CD14-positive monocyte (primary cell): ENCODE measurements around the gene PLVAP. TPM values are rescaled to one million over a fixed set of nuclear protein-coding genes. Genes with fewer than 3 reads are reported as not detected.

Source experiments
- DNase-seq, 3 donors: peaks; one replicate each; pipeline ENCODE4 v3.0.0-alpha.2; 2011 to 2022
- H2AFZ ChIP-seq: 2 replicates; pipeline ENCODE4 v1.6.0; 2012; ENCODE audit warnings: mild to moderate bottlenecking, low read depth, low read length, inconsistent platforms; ENCODE audit not compliant: insufficient read depth, poor library complexity, severe bottlenecking
- H3K27ac ChIP-seq, 2 donors: 1 replicate in 1 of 2; 2 replicates in 1 of 2; pipeline ENCODE4 v1.5.1; 2012 to 2013; ENCODE audit warnings: low read length in 2 of 2, control low read depth in 1 of 2, inconsistent platforms in 1 of 2, low read depth in 1 of 2, mild to moderate bottlenecking in 1 of 2
- H3K27me3 ChIP-seq, 2 donors: one replicate each; pipeline versions ENCODE4 v1.6.0 to v1.6.1; 2011 to 2013; ENCODE audit warnings: low read length in 2 of 2; ENCODE audit not compliant: control insufficient read depth in 2 of 2, insufficient read depth in 2 of 2
- H3K36me3 ChIP-seq, 2 donors: replicated peaks in 1 of 2; 1 replicate in 1 of 2; 2 replicates in 1 of 2; pipeline versions ENCODE4 v1.5.1 to v1.6.1; 2012 to 2013; ENCODE audit warnings: low read length in 2 of 2, control low read depth in 1 of 2, inconsistent platforms in 1 of 2, mild to moderate bottlenecking in 1 of 2; ENCODE audit not compliant: insufficient read depth in 2 of 2, control insufficient read depth in 1 of 2
- H3K4me1 ChIP-seq, 2 donors: 1 replicate in 1 of 2; 2 replicates in 1 of 2; pipeline versions ENCODE4 v1.5.1 to v1.6.1; 2012 to 2013; ENCODE audit warnings: low read length in 2 of 2, control low read depth in 1 of 2, inconsistent platforms in 1 of 2, mild to moderate bottlenecking in 1 of 2, moderate library complexity in 1 of 2; ENCODE audit not compliant: insufficient read depth in 2 of 2, control insufficient read depth in 1 of 2
- H3K4me2 ChIP-seq: replicated peaks from 2 replicates; pipeline ENCODE3; 2012; ENCODE audit warnings: low read length, moderate library complexity, mild to moderate bottlenecking; ENCODE audit not compliant: poor library complexity, severe bottlenecking; ENCODE audit errors: extremely low read depth
- H3K4me3 ChIP-seq, 3 experiments: fragments of 200-600 bp in 1 of 3; sonication (generic) in 1 of 3; replicated peaks in 1 of 3; 1 replicate in 2 of 3; 2 replicates in 1 of 3; pipeline ENCODE4 v1.5.1; 2011 to 2013; ENCODE audit warnings: low read length in 3 of 3, mild to moderate bottlenecking in 3 of 3, control low read depth in 2 of 3, low read depth in 2 of 3, inconsistent platforms in 1 of 3, moderate library complexity in 1 of 3
- H3K79me2 ChIP-seq: 2 replicates; pipeline ENCODE4 v1.6.0; 2012; ENCODE audit warnings: mild to moderate bottlenecking, control low read depth, inconsistent platforms, low read length, moderate library complexity; ENCODE audit not compliant: insufficient read depth
- H3K9ac ChIP-seq: 2 replicates; pipeline ENCODE4 v1.6.0; 2017; ENCODE audit warnings: low read length, mild to moderate bottlenecking; ENCODE audit not compliant: insufficient read depth, poor library complexity, severe bottlenecking
- H3K9me3 ChIP-seq, 2 donors: replicated peaks in 1 of 2; 1 replicate in 1 of 2; 2 replicates in 1 of 2; pipeline versions ENCODE4 v1.5.1 to v1.6.1; 2012 to 2013; ENCODE audit warnings: low read length in 2 of 2, control low read depth in 1 of 2; ENCODE audit not compliant: control insufficient read depth in 1 of 2, insufficient read depth in 1 of 2
- H4K20me1 ChIP-seq: 2 replicates; pipeline ENCODE4 v1.6.0; 2012; ENCODE audit warnings: mild to moderate bottlenecking, low read length, control low read depth, moderate library complexity; ENCODE audit not compliant: insufficient read depth
- H3K27ac Mint-ChIP-seq, 7 donors: one replicate each; pipeline ENCODE4 v1.8.0; 2020; ENCODE audit warnings: mild to moderate bottlenecking in 7 of 7, mixed read lengths in 7 of 7, moderate library complexity in 6 of 7, inconsistent platforms in 2 of 7
- H3K27me3 Mint-ChIP-seq, 3 donors: one replicate each; pipeline ENCODE4 v1.8.0; 2021 to 2022; ENCODE audit warnings: low read depth in 3 of 3, mild to moderate bottlenecking in 3 of 3, mixed read lengths in 3 of 3, moderate library complexity in 3 of 3, inconsistent platforms in 1 of 3
- H3K36me3 Mint-ChIP-seq, 2 donors: one replicate each; pipeline ENCODE4 v1.8.0; 2020; ENCODE audit warnings: mixed read lengths in 2 of 2, inconsistent platforms in 1 of 2, mild to moderate bottlenecking in 1 of 2
- H3K4me1 Mint-ChIP-seq: one replicate; pipeline ENCODE4 v1.8.0; 2020; ENCODE audit warnings: mild to moderate bottlenecking, mixed read lengths
- H3K4me3 Mint-ChIP-seq, 2 donors: one replicate each; pipeline ENCODE4 v1.8.0; 2020; ENCODE audit warnings: mild to moderate bottlenecking in 2 of 2, mixed read lengths in 2 of 2, moderate library complexity in 1 of 2
- H3K9me3 Mint-ChIP-seq, 7 donors: one replicate each; pipeline ENCODE4 v1.8.0; 2020 to 2022; ENCODE audit warnings: mixed read lengths in 7 of 7, mild to moderate bottlenecking in 6 of 7, moderate library complexity in 6 of 7, inconsistent platforms in 2 of 7
- WGBS: methylation state at CpG from one replicate; pipeline ENCODE4 v1.1.5; 2013; ENCODE audit warnings: missing lambda C conversion rate; ENCODE audit not compliant: insufficient coverage; 5-methylcytosine and 5-hydroxymethylcytosine counted together
- intact Hi-C, 2 donors: fragments of 100-400 bp; cut with micrococcal nuclease; formaldehyde crosslinking; loops; one replicate each; pipeline versions ENCODE4 v1.15.0 to v1.15.1; 2023
- polyA plus RNA-seq, 3 donors: library from polyadenylated mRNA; depleted of rRNA in 1 of 3; unstranded in 2 of 3; stranded (reverse) in 1 of 3; fragments of 300-500 nt in 2 of 3; fragments of >200 nt in 1 of 3; fragmentation: Illumina TruSeq in 2 of 3; gene quantifications; 1 replicate in 2 of 3; 2 replicates in 1 of 3; pipeline ENCODE4 v1.2.3, GENCODE V29; 2012 to 2021
- TF ChIP-seq, protein P1 (sequence below): fragments of 200-600 bp; IDR thresholded peaks from one replicate; pipeline ENCODE4 v1.8.0; 2022; ENCODE audit warnings: antibody characterized with exemption, mild to moderate bottlenecking

Gene PLVAP
- polyA plus RNA-seq, 3 donors, result 0.08 to 0.81 TPM; not detected in 1

DNA sequence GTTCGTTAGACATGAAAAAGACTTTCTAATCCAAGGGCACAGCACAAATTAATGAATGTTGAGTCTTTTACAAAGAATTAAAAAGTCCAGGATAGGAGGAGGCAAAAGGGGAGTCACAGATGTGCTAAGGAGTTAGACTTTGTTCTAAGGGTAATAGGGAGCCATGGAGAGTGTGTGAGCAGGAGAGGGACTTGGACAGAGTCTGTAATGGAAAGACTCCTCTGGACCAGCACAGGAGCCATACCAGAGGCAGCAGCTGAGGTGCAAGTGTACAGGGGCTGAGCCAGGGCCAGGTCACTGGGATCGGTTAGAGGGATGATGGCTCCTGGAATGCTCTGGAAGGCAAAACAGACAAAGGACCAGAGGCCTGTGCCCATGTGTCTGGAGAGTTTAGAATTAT is 29.3 kb downstream of the PLVAP start:
- peaks cover 5 to 6% of the 10 kb centered on the region in 2 donors for H3K4me1 ChIP-seq
- Mint-ChIP-seq H3K4me1 (peaks cover 17% of the 10 kb centered on the region), H3K9me3 (peaks cover 0 to 3% (median 0%) of the 10 kb centered on the region in 7 donors), H3K27me3 (peaks cover 16 to 50% (median 39%) of the 10 kb centered on the region in 3 donors), H3K4me3 (peak overlapping the region in 1 of 2 donors; percentile 57), H3K36me3 (peaks cover 0 to under 1% of the 10 kb centered on the region in 2 donors), H3K27ac (no peak overlapping the region)
- H3K4me2 ChIP-seq, result no peak overlapping the region
- H3K9me3 ChIP-seq, result no peaks in the 10 kb centered on the region
- no peaks in the 10 kb centered on the region for H3K36me3 ChIP-seq
- peaks cover 0 to 19% of the 10 kb centered on the region in 2 donors for H3K27me3 ChIP-seq
- no peak overlapping the region for H2AFZ ChIP-seq
- TF ChIP-seq, protein P1, sequence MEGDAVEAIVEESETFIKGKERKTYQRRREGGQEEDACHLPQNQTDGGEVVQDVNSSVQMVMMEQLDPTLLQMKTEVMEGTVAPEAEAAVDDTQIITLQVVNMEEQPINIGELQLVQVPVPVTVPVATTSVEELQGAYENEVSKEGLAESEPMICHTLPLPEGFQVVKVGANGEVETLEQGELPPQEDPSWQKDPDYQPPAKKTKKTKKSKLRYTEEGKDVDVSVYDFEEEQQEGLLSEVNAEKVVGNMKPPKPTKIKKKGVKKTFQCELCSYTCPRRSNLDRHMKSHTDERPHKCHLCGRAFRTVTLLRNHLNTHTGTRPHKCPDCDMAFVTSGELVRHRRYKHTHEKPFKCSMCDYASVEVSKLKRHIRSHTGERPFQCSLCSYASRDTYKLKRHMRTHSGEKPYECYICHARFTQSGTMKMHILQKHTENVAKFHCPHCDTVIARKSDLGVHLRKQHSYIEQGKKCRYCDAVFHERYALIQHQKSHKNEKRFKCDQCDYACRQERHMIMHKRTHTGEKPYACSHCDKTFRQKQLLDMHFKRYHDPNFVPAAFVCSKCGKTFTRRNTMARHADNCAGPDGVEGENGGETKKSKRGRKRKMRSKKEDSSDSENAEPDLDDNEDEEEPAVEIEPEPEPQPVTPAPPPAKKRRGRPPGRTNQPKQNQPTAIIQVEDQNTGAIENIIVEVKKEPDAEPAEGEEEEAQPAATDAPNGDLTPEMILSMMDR, result no peak
- no peak for DNase-seq
- no peaks in the 10 kb centered on the region for H4K20me1 ChIP-seq
- no peak overlapping the region for H3K27ac ChIP-seq
- no peak overlapping the region for H3K4me3 ChIP-seq
- intact Hi-C loops, result loop anchor here in 1 of 2 donors (5.0 kb wide), 1 partner anchor 39 kb away; no protein-coding TSS in a partner anchor
- H3K9ac ChIP-seq, result no peak overlapping the region
- H3K79me2 ChIP-seq, result no peaks in the 10 kb centered on the region
- WGBS, result 100% methylated on average over 1 of the region's 2 CpGs

GRCh38 chr19:17347361-17347760 is 29.8 kb downstream of the PLVAP start:
- Mint-ChIP-seq H3K4me1 (peaks cover 14% of the 10 kb centered on the region), H3K4me3 (no peak overlapping the region), H3K27me3 (peaks cover 16 to 47% (median 38%) of the 10 kb centered on the region in 3 donors), H3K36me3 (peaks cover 2 to 6% of the 10 kb centered on the region in 2 donors), H3K27ac (no peak overlapping the region), H3K9me3 (peaks cover 0 to 3% (median 0%) of the 10 kb centered on the region in 7 donors)
- H3K79me2 ChIP-seq, result no peaks in the 10 kb centered on the region
- no peak overlapping the region for H3K9ac ChIP-seq
- H3K4me3 ChIP-seq, result no peak overlapping the region
- no peak for DNase-seq
- no peaks in the 10 kb centered on the region for H3K36me3 ChIP-seq
- peaks cover 0 to 19% of the 10 kb centered on the region in 2 donors for H3K27me3 ChIP-seq
- H3K4me2 ChIP-seq, result no peak overlapping the region
- no peaks in the 10 kb centered on the region for H3K9me3 ChIP-seq
- H4K20me1 ChIP-seq, result no peaks in the 10 kb centered on the region
- no peak overlapping the region for H2AFZ ChIP-seq
- WGBS, result 40% methylated on average over 1 of the region's 6 CpGs
- intact Hi-C loops, result loop anchor here in 1 of 2 donors (5.0 kb wide), 1 partner anchor 40 kb away; no protein-coding TSS in a partner anchor
- H3K27ac ChIP-seq, result no peak overlapping the region
- TF ChIP-seq, protein P1, result no peak
- H3K4me1 ChIP-seq, result peaks cover 5 to 6% of the 10 kb centered on the region in 2 donors
